CD4-positive, alpha-beta T cell treated with Interleukin-6 for 4 hours (primary cell): ENCODE results near the gene SMO.
"Not testable (repeated sequence)": the region's sequence is repeated elsewhere in the genome, so short reads cannot be mapped to it uniquely, and the experiment has no call there.

Experiments
- DNase-seq: peaks from one replicate; pipeline ENCODE4 v3.0.0-alpha.2; 2020; ENCODE audit warnings: mixed read lengths

The SMO gene

DNA sequence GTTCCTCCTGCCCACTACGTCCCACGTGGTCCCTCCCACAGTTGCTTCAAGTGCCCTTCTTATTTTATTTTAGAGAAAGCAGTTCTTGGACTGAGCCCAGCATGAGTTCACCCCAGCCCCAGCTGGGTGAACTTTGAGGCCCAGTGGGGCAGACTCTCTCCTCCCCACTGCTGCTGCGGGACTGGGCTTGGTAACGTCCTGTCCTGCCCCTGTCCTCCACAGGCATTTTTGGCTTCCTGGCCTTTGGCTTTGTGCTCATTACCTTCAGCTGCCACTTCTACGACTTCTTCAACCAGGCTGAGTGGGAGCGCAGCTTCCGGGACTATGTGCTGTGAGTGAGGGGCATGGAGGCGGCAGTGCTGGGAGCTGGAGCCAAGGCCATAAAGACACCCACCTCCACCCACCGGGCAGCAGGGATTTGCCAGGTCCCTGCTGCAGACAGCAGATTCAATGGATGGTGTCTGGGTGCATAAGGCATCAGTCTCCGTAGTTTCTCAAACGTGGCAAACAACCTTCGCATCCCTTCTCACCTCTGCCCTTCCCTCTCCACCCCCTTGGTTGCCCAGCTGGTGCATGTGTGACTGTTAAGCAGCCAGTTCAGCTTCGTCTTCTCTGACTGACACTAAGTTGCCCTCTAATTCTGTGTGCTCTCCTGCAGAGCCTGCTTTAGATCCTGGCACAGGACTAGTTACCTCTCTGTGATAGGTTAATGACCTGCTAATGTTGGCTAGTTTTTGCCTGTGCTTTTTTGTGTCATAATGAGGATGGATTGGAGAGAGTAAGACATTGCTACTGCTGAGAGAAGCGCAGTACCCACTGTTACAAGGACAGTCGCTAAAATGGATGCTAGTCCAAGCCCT, 20.9 kb downstream of the SMO start:
- DNase-seq: no peak

DNA sequence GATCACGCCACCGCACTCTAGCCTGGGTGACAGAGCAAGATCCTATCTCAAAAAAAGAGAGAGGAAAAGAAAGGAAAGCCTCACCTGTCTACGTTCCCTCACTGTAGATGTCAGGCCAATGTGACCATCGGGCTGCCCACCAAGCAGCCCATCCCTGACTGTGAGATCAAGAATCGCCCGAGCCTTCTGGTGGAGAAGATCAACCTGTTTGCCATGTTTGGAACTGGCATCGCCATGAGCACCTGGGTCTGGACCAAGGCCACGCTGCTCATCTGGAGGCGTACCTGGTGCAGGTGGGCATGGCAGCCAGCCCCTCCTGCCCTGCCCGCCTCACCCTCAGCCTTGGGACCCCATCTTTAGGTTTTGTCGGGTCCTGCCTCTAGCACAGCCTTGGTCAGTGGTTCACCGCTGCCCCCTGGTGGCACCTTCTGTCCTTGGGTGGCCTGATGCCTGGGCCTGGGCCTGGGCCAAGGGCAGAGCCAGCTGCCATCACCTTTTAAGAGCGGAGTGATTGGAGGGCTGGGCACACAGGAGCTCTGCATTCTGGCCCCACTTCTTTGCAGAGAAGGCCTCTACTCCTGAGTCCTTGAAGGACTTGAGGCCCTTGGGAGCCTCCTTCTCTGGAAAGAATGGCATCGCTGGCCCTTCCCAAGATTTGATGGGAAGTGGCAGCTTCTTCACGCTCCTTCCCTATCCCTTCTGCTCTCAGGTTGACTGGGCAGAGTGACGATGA, 22.0 kb downstream of the SMO start:
- peak; percentile 68 for DNase-seq

DNA sequence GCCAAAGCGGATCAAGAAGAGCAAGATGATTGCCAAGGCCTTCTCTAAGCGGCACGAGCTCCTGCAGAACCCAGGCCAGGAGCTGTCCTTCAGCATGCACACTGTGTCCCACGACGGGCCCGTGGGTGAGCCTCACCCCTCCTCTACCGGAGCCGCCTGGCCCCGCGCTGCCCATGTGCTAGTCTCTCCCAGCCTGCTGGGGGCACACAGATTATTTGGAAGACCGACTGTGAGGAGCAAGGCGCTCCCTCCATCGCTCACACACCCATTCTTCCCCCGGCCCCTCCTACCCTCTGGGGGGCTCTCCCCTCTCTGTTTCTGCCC, 22.5 kb downstream of the SMO start:
- no peak for DNase-seq

DNA sequence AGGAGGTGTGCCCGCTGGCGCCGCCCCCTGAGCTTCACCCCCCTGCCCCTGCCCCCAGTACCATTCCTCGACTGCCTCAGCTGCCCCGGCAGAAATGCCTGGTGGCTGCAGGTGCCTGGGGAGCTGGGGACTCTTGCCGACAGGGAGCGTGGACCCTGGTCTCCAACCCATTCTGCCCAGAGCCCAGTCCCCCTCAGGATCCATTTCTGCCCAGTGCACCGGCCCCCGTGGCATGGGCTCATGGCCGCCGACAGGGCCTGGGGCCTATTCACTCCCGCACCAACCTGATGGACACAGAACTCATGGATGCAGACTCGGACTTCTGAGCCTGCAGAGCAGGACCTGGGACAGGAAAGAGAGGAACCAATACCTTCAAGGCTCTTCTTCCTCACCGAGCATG, 23.7 kb downstream of the SMO start:
- no peak for DNase-seq

DNA sequence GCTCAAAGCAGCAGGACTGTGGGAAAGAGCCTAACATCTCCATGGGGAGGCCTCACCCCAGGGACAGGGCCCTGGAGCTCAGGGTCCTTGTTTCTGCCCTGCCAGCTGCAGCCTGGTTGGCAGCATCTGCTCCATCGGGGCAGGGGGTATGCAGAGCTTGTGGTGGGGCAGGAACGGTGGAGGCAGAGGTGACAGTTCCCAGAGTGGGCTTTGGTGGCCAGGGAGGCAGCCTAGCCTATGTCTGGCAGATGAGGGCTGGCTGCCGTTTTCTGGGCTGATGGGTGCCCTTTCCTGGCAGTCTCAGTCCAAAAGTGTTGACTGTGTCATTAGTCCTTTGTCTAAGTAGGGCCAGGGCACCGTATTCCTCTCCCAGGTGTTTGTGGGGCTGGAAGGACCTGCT, 24.2 kb downstream of the SMO start:
- no peak for DNase-seq

DNA sequence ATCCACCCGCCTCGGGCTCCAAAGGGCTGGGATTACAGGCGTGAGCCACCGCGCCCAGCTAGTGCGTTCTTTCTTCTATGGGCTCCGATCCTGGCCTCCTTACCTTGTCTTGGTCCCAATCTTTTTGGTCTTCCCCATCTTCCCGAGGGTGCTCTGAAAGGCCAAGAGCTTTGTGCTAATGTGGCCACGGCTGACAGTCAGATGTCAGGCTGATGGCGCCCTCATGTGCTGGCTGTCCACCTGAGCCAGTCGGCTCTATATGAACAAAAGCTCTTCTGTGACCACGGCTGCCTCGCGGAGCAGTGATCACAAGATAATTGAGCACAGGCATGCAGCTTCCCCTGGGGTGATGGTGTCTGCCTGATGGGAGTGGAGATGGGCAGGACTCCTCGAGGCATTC, 25.4 kb downstream of the SMO start:
- DNase-seq: no peak

DNA sequence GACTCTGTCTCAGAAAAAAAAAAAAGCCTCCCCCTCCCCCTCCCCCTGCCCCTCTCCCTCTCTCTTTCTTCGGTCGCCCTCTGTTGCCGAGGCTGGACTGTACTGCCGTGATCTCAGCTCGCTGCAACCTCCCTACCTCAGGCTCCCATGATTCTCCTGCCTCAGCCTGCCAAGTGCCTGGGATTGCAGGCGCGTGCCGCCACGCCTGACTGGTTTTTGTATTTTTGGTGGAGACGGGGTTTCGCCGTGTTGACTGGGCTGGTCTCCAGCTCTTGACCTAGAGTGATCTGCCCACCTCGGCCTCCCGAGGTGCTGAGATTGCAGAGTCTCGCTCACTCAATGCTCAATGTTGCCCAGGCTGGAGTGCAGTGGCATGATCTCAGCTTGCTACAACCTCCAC, 27.3 kb downstream of the SMO start:
- DNase-seq: not testable (repeated sequence)

DNA sequence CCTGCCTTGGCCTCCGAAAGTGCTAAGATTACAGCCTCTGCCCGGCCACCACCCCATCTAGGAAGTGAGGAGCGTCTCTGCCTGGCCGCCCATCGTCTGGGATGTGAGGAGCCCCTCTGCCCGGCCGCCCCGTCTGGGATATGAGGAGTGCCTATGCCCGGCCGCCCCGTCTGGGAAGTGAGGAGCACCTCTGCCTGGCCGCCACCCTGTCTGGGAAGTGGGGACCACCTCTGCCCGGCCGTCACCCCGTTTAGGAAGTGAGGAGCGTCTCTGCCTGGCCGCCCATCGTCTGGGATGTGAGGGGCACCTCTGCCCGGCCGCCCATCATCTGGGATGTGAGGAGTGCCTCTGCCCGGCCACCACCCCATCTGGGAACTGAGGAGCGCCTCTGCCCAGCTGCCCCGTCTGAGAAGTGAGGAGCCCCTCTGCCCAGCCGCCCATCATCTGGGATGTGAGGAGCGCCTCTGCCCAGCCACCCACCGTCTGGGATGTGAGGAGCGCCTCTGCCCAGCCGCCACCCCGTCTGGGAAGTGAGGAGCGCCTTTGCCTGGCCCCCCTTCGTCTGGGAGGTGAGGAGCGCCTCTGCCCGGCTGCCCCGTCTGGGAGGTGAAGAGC, 27.8 kb downstream of the SMO start:
- DNase-seq: not testable (repeated sequence)

DNA sequence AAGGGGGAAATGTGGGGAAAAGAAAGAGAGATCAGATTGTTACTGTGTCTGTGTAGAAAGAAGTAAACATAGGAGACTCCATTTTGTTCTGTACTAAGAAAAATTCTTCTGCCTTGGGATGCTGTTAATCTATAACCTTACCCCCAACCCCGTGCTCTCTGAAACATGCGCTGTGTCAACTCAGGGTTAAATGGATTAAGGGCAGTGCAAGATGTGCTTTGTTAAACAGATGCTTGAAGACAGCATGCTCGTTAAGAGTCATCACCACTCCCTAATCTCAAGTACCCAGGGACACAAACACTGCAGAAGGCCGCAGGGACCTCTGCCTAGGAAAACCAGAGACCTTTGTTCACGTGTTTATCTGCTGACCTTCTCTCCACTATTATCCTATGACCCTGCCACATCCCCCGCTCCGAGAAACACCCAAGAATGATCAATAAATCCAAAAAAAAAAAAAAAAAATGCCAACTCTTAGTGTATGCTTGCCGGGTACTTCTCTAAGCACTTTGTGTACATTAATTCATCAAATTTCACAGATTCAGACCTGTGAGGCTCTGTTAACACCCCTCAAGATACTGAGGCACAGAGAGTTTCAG, 28.5 kb downstream of the SMO start:
- DNase-seq: not testable (repeated sequence)

DNA sequence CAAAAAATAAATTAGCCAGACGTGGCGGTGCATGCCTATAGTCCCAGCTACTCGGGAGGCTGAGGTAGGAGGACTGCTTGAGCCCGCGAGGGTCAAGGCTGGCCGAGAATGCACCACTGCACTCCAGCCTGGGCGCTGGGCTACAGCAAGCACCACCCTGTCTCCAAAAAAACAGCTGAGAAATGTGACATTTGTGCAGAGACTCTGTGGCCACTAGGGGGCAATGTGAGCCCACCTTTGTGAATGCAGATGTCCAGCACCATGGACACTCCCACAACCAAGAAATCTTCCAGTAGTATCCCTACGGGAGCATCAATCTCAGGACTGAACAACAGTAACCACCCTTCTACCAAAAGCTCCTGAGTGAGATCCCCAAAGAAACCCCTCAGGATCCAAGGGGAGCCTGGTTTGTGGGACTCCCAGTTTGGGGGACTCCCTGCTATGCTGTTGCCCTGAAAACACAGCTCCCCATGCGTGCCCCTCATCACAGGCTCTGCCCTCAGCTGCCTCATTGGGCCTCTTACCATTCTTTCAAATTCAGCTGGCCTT, 30.2 kb downstream of the SMO start:
- peak; percentile 86 for DNase-seq

DNA sequence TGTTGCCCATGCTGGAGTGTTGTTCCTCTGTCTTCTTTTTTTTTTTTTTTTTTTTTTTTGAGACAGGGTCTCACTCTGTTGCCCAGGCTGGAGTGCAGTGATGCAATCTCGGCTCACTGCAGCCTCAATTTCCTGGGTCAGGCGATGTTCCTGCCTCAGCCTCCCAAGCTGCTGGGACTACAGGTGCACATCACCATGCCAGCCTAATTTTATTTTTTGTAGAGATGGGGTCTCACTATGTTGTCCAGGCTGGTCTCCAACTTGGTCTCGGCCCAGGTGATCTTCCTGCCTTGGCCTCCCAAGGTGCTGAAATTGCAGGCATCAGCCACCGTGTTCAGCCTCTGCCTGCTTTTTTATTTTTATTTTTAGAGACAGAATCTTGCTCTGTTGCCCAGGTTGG, 30.7 kb downstream of the SMO start:
- not testable (repeated sequence) for DNase-seq

DNA sequence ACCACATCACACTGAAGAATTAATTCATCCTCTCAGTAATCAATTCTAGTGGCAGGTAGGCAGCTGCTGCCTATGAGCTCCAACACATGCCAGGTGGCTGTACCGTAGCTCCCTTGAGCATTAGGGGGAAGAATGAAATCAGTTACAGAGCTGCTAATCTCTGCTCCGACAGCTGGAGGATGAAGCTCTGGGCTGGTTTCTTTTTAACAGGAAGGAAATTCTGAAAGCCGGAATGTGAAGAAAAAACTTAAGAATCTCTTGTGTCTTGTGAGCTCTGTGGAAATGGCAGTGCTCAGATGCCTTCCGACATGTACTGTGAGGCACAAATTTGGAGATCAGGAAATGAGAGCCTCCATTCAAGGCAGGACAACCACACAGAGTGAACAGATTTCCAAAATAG, 33.6 kb downstream of the SMO start:
- peak; percentile 22 for DNase-seq

DNA sequence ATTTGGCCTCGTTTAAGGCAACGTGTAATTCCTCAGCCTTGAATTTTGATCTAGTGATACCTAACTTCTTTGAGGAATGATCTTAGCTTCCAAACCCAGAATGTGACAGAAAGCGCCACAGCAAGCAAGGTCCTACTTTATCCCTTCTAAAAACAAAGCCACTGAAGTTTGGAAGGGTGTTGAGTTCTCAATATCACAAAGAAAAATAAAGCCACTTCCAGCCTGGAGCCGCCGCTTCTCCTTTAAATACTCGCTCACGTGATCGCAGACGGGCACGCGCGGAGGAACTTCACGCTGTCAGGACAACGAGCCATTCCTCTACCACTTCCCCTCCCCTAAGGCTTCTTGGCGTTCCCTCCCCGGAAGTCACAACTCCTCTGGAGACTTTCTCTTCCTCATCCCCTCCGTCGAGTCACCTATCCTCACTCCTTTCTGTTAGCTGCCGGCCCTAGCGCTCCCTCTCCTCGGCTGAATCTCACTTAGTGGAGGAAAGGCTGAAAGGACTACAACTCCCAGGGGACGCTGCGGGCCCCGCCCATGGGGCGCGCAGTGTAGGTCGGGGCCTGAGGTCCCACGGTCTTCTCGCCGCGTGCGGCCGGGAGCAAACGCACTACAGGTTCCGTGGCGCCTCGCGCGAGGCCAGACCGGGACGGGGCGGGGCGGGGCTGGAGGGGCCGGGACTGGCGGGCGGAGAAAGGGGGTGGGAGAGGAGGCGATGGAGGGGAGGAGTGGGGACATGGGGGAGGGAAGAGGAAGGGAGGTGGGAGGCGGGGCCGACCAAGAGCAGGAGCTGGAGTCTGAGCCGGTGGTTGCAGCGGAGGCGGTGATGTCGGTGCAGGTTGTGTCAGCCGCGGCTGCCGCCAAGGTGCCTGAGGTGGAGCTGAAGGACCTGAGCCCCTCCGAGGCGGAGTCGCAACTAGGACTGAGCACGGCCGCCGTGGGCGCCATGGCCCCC, 36.1 kb downstream of the SMO start, which contains the start of gene AHCYL2:
Gene AHCYL2 (plus strand): TSS at position 780 of the 955 bp plus-strand sequence.
- DNase-seq: peak; percentile 99

DNA sequence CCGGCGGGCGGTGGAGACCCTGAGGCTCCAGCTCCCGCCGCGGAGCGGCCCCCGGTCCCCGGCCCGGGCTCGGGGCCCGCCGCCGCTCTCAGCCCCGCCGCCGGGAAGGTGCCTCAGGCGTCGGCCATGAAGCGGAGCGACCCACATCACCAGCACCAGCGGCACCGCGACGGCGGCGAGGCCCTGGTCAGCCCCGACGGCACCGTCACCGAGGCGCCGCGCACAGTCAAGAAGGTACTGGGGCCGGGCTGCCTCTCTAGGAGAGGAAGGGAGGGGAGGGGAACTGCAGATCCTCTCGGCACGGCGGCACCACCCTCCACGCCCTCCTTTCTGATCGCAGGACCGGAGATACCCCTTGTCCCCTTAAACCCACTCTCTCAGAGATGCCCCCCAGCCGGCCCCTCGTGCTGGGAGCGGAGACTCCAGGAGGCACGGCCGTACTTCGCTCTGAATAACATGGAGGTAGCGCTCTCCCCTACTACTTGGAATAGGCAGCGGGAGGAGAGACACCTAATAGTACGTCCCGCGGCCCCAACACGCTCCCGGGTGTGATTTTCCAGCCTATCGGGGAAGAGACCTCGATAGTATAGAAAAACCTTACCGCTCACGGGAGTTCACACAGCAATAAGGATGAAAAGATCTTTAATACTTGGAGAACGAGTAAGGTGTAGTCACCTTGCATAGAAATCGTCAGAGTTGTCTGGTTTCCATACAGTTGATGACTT, 36.9 kb downstream of the SMO start:
- peak; percentile 63 for DNase-seq

DNA sequence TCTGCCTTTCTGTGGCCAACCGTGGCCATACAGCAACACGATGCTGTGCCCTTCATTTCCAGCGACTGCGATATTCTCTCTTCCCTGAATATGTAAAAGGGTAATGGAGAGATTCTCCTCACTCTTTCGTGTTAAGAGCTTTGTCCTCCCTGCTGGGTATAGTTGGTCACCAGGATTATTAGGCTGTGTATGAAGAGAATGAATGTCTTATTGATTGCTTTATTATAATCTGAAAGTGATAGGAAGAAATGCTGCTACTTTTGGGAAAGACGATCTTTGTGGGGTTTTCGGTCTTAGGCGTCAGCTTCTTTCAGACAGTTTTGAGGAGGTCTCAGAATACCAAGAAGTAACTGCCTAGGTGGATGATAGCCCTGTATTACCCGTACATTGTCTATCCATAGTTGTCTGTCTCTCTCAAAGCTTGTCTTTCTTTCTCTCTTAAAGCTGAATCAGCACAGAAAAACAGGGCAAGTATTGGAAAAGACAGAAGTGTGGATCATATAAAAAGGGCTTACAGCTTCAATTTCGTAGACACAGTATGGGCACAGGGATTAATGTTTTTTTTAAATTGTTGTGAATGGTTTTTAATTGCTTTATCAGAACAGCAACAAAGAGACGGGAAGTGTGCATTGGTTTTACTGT, 37.6 kb downstream of the SMO start:
- no peak for DNase-seq

DNA sequence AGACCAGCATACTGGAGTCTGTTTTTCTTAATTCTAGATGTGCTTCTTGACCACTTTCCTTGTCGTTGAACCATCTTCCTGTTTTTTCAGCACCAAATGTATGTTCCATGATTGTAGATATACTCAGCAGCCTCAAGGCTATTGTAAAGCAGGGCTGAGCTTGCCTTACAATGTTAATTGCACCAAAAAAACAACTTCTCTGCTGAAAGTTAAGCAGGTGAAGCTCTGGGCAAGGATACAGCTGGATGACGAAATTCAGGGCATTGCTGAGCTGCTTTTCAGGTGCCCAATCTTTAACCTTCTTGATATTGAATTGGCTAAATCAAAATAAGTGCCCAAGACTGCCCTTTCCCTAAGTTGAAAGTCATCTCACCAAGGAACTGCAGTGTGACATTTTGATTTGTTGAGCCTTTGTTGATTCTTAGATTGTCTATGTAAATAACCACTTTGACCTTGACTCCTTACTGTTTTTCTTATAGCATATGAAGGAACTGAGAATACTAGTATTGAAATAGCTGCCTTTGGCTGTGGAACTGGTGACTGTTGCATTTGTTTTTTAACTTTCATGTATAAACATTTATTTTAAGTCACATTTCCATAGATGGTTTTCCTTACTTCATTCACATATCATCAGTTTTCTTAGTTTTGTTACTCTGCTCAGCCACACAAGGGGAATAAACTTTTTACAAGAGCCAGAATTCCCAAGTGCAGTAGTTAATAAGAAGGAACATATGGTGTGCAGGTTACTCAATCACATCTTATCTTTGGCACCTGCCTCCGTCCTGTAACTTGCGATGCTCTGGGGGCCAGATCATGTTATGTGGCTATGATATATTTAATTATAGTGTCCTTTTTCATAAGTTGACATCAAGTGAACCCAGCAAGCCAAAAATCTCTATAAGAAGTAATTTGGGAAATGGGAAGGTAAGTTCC, 39.5 kb downstream of the SMO start:
- DNase-seq: no peak

DNA sequence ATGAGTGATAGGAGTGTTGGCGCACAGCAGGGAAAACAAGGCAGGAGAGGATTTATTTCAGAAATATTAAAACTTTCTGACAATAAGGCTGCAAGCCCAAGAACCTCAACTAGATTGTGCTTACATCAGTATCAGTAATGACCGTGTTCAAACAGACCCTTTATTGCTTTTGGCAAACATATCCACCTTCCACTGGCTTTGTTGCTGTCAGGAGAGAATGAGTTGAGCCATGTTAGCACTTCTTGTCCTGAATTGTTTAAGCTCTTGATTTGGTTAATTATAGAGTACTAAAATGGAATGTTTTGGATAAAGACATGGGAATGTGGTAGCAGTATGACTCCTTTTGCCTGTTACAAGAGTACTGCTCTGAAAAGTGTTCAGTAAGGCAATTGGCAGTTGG, 40.2 kb downstream of the SMO start:
- DNase-seq: no peak

DNA sequence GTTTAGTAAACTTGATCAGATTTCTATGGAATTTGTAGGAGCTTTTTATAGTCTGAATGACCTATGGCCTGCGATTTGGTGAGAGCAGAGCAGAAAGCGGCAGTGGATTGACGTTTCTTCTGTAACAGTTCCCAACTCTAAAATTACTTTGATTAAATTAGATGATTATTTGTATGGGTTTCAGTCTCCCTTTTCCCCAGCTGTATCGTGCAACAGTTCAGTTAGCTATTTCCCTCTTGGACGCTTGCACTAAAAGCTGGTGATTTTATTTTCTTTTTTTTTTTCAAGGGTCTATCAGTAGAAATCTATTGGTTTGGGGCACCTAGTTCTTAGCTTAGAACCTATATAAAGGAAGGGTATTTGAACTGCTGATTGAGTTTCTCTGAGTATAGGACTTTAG, 43.2 kb downstream of the SMO start:
- DNase-seq: no peak

DNA sequence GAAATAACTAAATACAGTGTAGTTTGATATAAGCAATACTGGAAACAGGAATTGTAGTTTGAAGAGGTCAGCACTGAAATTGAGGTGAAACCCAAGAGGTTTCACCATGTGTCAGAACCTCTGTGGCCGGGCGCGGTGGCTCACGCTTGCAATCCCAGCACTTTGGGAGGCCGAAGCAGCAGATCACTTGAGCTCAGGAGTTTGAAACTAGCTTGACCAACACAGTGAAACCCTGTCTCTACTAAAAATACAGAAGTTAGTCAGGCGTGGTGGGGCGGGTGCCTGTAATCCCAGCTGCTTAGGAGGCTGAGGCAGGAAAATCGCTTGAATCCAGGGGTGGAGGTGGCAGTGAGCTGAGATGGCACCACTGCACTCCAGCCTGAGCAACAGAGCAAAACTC, 50.1 kb downstream of the SMO start:
- DNase-seq: no peak
